ENCODE measurements around the gene SLC6A3. TPM values are rescaled to one million over a fixed set of nuclear protein-coding genes. Genes with fewer than 3 reads are reported as not detected.

SLC6A3 gene
- total and polyA plus RNA-seq, 9 of the 15 experiments (the other 6 are each of a cell fraction or from before 2014, with no cell fraction given) = not detected

GRCh38 chr5:1396293-1396816 is 48.9 kb downstream of the SLC6A3 start:
- Histone ChIP-seq H3K79me2 (ENCODE audit: control insufficient read depth, insufficient read depth, low read length) (no peaks in the 10 kb centered on the region), H3K9me3 (replicated peaks; ENCODE audit: control insufficient read depth, insufficient read depth, low read depth, low read length) (no peaks in the 10 kb centered on the region), H3K4me2 (ENCODE audit: insufficient read depth, low read length) (no peak overlapping the region), H3K27ac (ENCODE audit: extremely low read depth, low read depth, low read length) (no peak overlapping the region), H3K36me3 (ENCODE audit: control insufficient read depth, insufficient read depth, low read length) (no peaks in the 10 kb centered on the region), H3K9ac (ENCODE audit: insufficient read depth in 1 of 2, low read depth in 2 of 2, low read length in 2 of 2) (no peak overlapping the region), H3K9me1 (ENCODE audit: control insufficient read depth, insufficient read depth, low read length) (no peaks in the 10 kb centered on the region), H3K4me1 (replicated peaks in 1 of 2; ENCODE audit: control insufficient read depth in 2 of 2, insufficient read depth in 2 of 2, low read length in 2 of 2) (peaks cover 0 to 4% of the 10 kb centered on the region in 2 experiments; a peak in 1 of 5 replicates), H3K27me3 (ENCODE audit: control insufficient read depth in 2 of 2, insufficient read depth in 2 of 2, low read length in 2 of 2) (peaks cover 47 to 81% of the 10 kb centered on the region in 2 experiments), H4K20me1 (replicated peaks; ENCODE audit: control insufficient read depth, insufficient read depth, low read length) (peaks cover 18% of the 10 kb centered on the region), H2AFZ (ENCODE audit: low read depth, low read length) (no peak overlapping the region), H3K4me3 (no peak overlapping the region)
- no peak for ATAC-seq
- intact Hi-C loops (cut with micrococcal nuclease) = no loop called here
- TF ChIP-seq, protein P1, sequence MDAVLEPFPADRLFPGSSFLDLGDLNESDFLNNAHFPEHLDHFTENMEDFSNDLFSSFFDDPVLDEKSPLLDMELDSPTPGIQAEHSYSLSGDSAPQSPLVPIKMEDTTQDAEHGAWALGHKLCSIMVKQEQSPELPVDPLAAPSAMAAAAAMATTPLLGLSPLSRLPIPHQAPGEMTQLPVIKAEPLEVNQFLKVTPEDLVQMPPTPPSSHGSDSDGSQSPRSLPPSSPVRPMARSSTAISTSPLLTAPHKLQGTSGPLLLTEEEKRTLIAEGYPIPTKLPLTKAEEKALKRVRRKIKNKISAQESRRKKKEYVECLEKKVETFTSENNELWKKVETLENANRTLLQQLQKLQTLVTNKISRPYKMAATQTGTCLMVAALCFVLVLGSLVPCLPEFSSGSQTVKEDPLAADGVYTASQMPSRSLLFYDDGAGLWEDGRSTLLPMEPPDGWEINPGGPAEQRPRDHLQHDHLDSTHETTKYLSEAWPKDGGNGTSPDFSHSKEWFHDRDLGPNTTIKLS (IDR thresholded peaks at IDR 0.05; ENCODE audit: borderline replicate concordance, low read depth) = no peak
- no peak for TF ChIP-seq KAT8 (IDR thresholded peaks at IDR 0.05; ENCODE audit: low read depth)
- no peak for TF ChIP-seq GATA2 (CRISPR knock-in tag; IDR thresholded peaks at IDR 0.05)
- TF ChIP-seq POLR2H (tag; IDR thresholded peaks at IDR 0.05; ENCODE audit: low read depth) = no peak
- TF ChIP-seq HDAC6 (IDR thresholded peaks at IDR 0.05; ENCODE audit: low read depth, low read length) = no peak
- TF ChIP-seq THRAP3 (IDR thresholded peaks at IDR 0.05; ENCODE audit: borderline replicate concordance) = no peak
- no peak for TF ChIP-seq ZNF696 (CRISPR knock-in tag; conservative IDR thresholded peaks at IDR 0.05)
- TF ChIP-seq NR2F6 (CRISPR knock-in tag; IDR thresholded peaks at IDR 0.05) = no peak
- TF ChIP-seq NFXL1 (CRISPR knock-in tag; IDR thresholded peaks at IDR 0.05) = no peak
- no peak for TF ChIP-seq SIN3A (IDR thresholded peaks at IDR 0.05; ENCODE audit: borderline replicate concordance in 2 of 2, control insufficient read depth in 1 of 2, low read depth in 2 of 2, low read length in 2 of 2)
- no peak for TF ChIP-seq FOXJ3 (CRISPR knock-in tag; IDR thresholded peaks at IDR 0.05)
- no peak for TF ChIP-seq RBM39 (optimal IDR thresholded peaks at IDR 0.05; ENCODE audit: low read depth, low read length)
- no peak for TF ChIP-seq NFIX (CRISPR knock-in tag; IDR thresholded peaks at IDR 0.05; ENCODE audit: low read depth)
- TF ChIP-seq KDM1A (IDR thresholded peaks at IDR 0.05) = no peak
- TF ChIP-seq ATF7 (IDR thresholded peaks at IDR 0.05) = no peak
- TF ChIP-seq MECOM (CRISPR knock-in tag; IDR thresholded peaks at IDR 0.05) = no peak
- no peak for TF ChIP-seq SLC30A9 (CRISPR knock-in tag; IDR thresholded peaks at IDR 0.05)
- FAIRE-seq = no peak
- in situ Hi-C loops (cut with MboI) = no loop called here
- ChIA-PET POLR2A (interaction anchor here (0.7 to 0.8 kb wide), 2 partner anchors 11 to 18 kb away, joined by 3 read pairs; no protein-coding TSS in a partner anchor), CTCF (ENCODE audit: low intra/inter-chr PET ratio) (no interaction called here)
- 2% methylated on average over 18 of the region's 18 CpGs for WGBS (ENCODE audit: insufficient coverage, low coverage, missing lambda C conversion rate)
- no TSS peak for BruUV-seq (replicated peaks)
- no peak for DNase-seq (ENCODE audit: extremely low read depth in 1 of 4, low spot score in 3 of 4)
